ENCODE measurements around the gene SGCE. TPM values are rescaled to one million over a fixed set of nuclear protein-coding genes. Genes with fewer than 3 reads are reported as not detected.

Gene SGCE
- total and polyA plus RNA-seq, 12 donors = 32.2 to 230 (median 142) TPM

- TF ChIP-seq CTCF (IDR thresholded peaks at IDR 0.05) (no peak), POLR2A (IDR thresholded peaks at IDR 0.05) (no peak)
- Histone ChIP-seq H3K36me3 (replicated peaks in 1 of 2) (no peaks in the 10 kb centered on the region), H3K4me1 (replicated peaks in 1 of 2) (no peaks in the 10 kb centered on the region), H3K27me3 (no peaks in the 10 kb centered on the region), H3K27ac (no peak overlapping the region), H3K4me3 (no peak overlapping the region), H3K9me3 (replicated peaks in 1 of 3) (no peaks in the 10 kb centered on the region)
- intact Hi-C loops (cut with DNase I) = no loop called here
- 96 to 97% (median 96%) methylated on average over 8 of the region's 8 CpGs for WGBS, 4 donors
- no peak for DNase-seq
Observed at GRCh38 chr7:94675356-94675755, 19.4 kb upstream of the SGCE start.

- intact Hi-C loops (cut with DNase I) = no loop called here
- H3K36me3 ChIP-seq (replicated peaks in 1 of 2) = no peaks in the 10 kb centered on the region
- no peaks in the 10 kb centered on the region for H3K4me1 ChIP-seq (replicated peaks in 1 of 2)
- no peaks in the 10 kb centered on the region for H3K9me3 ChIP-seq (replicated peaks in 1 of 3)
- TF ChIP-seq CTCF (IDR thresholded peaks at IDR 0.05) (no peak), POLR2A (IDR thresholded peaks at IDR 0.05) (no peak)
- no peak for DNase-seq
- WGBS, 4 donors = 65 to 79% (median 71%) methylated on average over 4 of the region's 4 CpGs
- no peak overlapping the region for H3K4me3 ChIP-seq
- H3K27me3 ChIP-seq = no peaks in the 10 kb centered on the region
- H3K27ac ChIP-seq = no peak overlapping the region
Observed at GRCh38 chr7:94671444-94672235, 15.7 kb upstream of the SGCE start.

- 69 to 79% (median 78%) methylated on average over 1 of the region's 1 CpG for WGBS, 4 donors
- TF ChIP-seq CTCF (IDR thresholded peaks at IDR 0.05) (no peak), POLR2A (IDR thresholded peaks at IDR 0.05) (no peak)
- no peaks in the 10 kb centered on the region for H3K27me3 ChIP-seq
- intact Hi-C loops (cut with DNase I) = loop anchor here in 1 of 2 donors (10.0 kb wide), 1 partner anchor 235 kb away; the partner anchor contains the start of gene PPP1R9A
- no peak for DNase-seq
- no peak overlapping the region for H3K27ac ChIP-seq
- no peaks in the 10 kb centered on the region for H3K36me3 ChIP-seq (replicated peaks in 1 of 2)
- H3K4me3 ChIP-seq = no peak overlapping the region
- H3K9me3 ChIP-seq (replicated peaks in 1 of 3) = no peaks in the 10 kb centered on the region
- H3K4me1 ChIP-seq (replicated peaks in 1 of 2) = no peaks in the 10 kb centered on the region
Observed at GRCh38 chr7:94669773-94670495, 14.0 kb upstream of the SGCE start.

- TF ChIP-seq CTCF (IDR thresholded peaks at IDR 0.05) = no peak
- no peak for TF ChIP-seq POLR2A (IDR thresholded peaks at IDR 0.05)
- no peak for DNase-seq
- no peaks in the 10 kb centered on the region for H3K4me1 ChIP-seq (replicated peaks in 1 of 2)
- no peak overlapping the region for H3K27ac ChIP-seq
- no peaks in the 10 kb centered on the region for H3K9me3 ChIP-seq (replicated peaks in 1 of 3)
- no peaks in the 10 kb centered on the region for H3K27me3 ChIP-seq
- 78 to 83% (median 79%) methylated on average over 3 of the region's 3 CpGs for WGBS, 4 donors
- no peaks in the 10 kb centered on the region for H3K36me3 ChIP-seq (replicated peaks in 1 of 2)
- intact Hi-C loops (cut with DNase I) = loop anchor here in 1 of 2 donors (10.0 kb wide), 1 partner anchor 238 kb away; the partner anchor contains the start of gene PPP1R9A
- no peak overlapping the region for H3K4me3 ChIP-seq
Observed at GRCh38 chr7:94666879-94667587, 11.1 kb upstream of the SGCE start.
